ENCODE results near the gene INPP5K.
A peak's percentile ranks its signal among the peaks of the same experiment; 100 is the strongest.

INPP5K gene

GRCh38 chr17:1504866-1505265 lies 11.5 kb downstream of the INPP5K start:
- DNase-seq = no peak

- DNase-seq = no peak
These were observed 12.7 kb downstream of the INPP5K start for GRCh38 chr17:1503699-1504098.

GRCh38 chr17:1498869-1499268 lies 17.5 kb downstream of the INPP5K start:
- DNase-seq = no peak

GRCh38 chr17:1498233-1498632 lies 18.2 kb downstream of the INPP5K start:
- no peak for DNase-seq

- no peak for DNase-seq
These were observed 18.6 kb downstream of the INPP5K start for GRCh38 chr17:1497831-1498230.

GRCh38 chr17:1496869-1497268 lies 19.5 kb downstream of the INPP5K start:
- DNase-seq = no peak

- DNase-seq = no peak
These were observed 21.0 kb downstream of the INPP5K start for GRCh38 chr17:1495265-1495989.

GRCh38 chr17:1494736-1495253 lies 21.6 kb downstream of the INPP5K start:
- DNase-seq = no peak

GRCh38 chr17:1494203-1494602 lies 22.2 kb downstream of the INPP5K start:
- no peak for DNase-seq

- no peak for DNase-seq
These were observed 23.0 kb downstream of the INPP5K start for GRCh38 chr17:1493291-1493980.

GRCh38 chr17:1492249-1493206 lies 23.9 kb downstream of the INPP5K start, which contains the start of gene MYO1C:
TSS of gene MYO1C (minus strand) at chr17:1492686. CDS start at chr17:1492487, 199 bp downstream.
- DNase-seq = no peak

- peak; percentile 43 for DNase-seq
These were observed 24.8 kb downstream of the INPP5K start for GRCh38 chr17:1491443-1492248.

- DNase-seq = peak; percentile 72
These were observed 25.6 kb downstream of the INPP5K start for GRCh38 chr17:1490643-1491442.

- no peak for DNase-seq
These were observed 27.6 kb downstream of the INPP5K start for GRCh38 chr17:1488826-1489270.

- DNase-seq = peak; percentile 56
These were observed 28.2 kb downstream of the INPP5K start for GRCh38 chr17:1487939-1488825.

- DNase-seq = peak; percentile 93
These were observed 29.4 kb downstream of the INPP5K start for GRCh38 chr17:1486802-1487695.

- DNase-seq = peak; percentile 42
These were observed 30.7 kb downstream of the INPP5K start for GRCh38 chr17:1485423-1486376.

Measured in hematopoietic multipotent progenitor cell treated with erythropoietin and hydrocortisone succinate and interleukin-3 and kit ligand, for 8 days (in vitro differentiated cells).